Measurements from ENCODE around the gene CHD5. TPM values are rescaled to one million over a fixed set of nuclear protein-coding genes. Genes with fewer than 3 reads are reported as not detected.

CHD5 gene
- total RNA-seq, 1 experiment from 2014 or later, result 0.08 TPM

- DNase-seq (ENCODE audit: low read depth, low spot score), result no peak
- in situ Hi-C loops (cut with HindIII; ENCODE audit: low pct_unique_long_range_greater_than_20kb, low sequenced_read_pairs), result no loop called here
These were observed 51.6 kb downstream of the CHD5 start for GRCh38 chr1:6128276-6129081.

GRCh38 chr1:6127587-6128163 lies 52.4 kb downstream of the CHD5 start:
- in situ Hi-C loops (cut with HindIII; ENCODE audit: low pct_unique_long_range_greater_than_20kb, low sequenced_read_pairs), result no loop called here
- DNase-seq (ENCODE audit: low read depth, low spot score), result peak; percentile 48

GRCh38 chr1:6126521-6127067 lies 53.5 kb downstream of the CHD5 start:
- no peak for DNase-seq (ENCODE audit: low read depth, low spot score)
- in situ Hi-C loops (cut with HindIII; ENCODE audit: low pct_unique_long_range_greater_than_20kb, low sequenced_read_pairs), result no loop called here

GRCh38 chr1:6126028-6126427 lies 54.1 kb downstream of the CHD5 start:
- in situ Hi-C loops (cut with HindIII; ENCODE audit: low pct_unique_long_range_greater_than_20kb, low sequenced_read_pairs), result no loop called here

GRCh38 chr1:6125366-6125765 lies 54.8 kb downstream of the CHD5 start:
- in situ Hi-C loops (cut with HindIII; ENCODE audit: low pct_unique_long_range_greater_than_20kb, low sequenced_read_pairs), result no loop called here
- DNase-seq (ENCODE audit: low read depth, low spot score), result no peak

More at GRCh38 chr1:6126028-6126427, 54.1 kb downstream of the CHD5 start:
- no peak for DNase-seq (ENCODE audit: low read depth, low spot score)

- in situ Hi-C loops (cut with HindIII; ENCODE audit: low pct_unique_long_range_greater_than_20kb, low sequenced_read_pairs), result no loop called here
- DNase-seq (ENCODE audit: low read depth, low spot score), result no peak
These were observed 55.3 kb downstream of the CHD5 start for GRCh38 chr1:6124746-6125365.

- no peak for DNase-seq (ENCODE audit: low read depth, low spot score)
- in situ Hi-C loops (cut with HindIII; ENCODE audit: low pct_unique_long_range_greater_than_20kb, low sequenced_read_pairs), result no loop called here
These were observed 55.8 kb downstream of the CHD5 start for GRCh38 chr1:6124341-6124740.

- in situ Hi-C loops (cut with HindIII; ENCODE audit: low pct_unique_long_range_greater_than_20kb, low sequenced_read_pairs), result no loop called here
- no peak for DNase-seq (ENCODE audit: low read depth, low spot score)
These were observed 56.3 kb downstream of the CHD5 start for GRCh38 chr1:6123816-6124215.

- DNase-seq (ENCODE audit: low read depth, low spot score), result no peak
- in situ Hi-C loops (cut with HindIII; ENCODE audit: low pct_unique_long_range_greater_than_20kb, low sequenced_read_pairs), result no loop called here
These were observed 57.0 kb downstream of the CHD5 start for GRCh38 chr1:6123083-6123482.

GRCh38 chr1:6121651-6122370 lies 58.3 kb downstream of the CHD5 start:
- no peak for DNase-seq (ENCODE audit: low read depth, low spot score)
- in situ Hi-C loops (cut with HindIII; ENCODE audit: low pct_unique_long_range_greater_than_20kb, low sequenced_read_pairs), result no loop called here

- no peak for DNase-seq (ENCODE audit: low read depth, low spot score)
- in situ Hi-C loops (cut with HindIII; ENCODE audit: low pct_unique_long_range_greater_than_20kb, low sequenced_read_pairs), result no loop called here
These were observed 59.1 kb downstream of the CHD5 start for GRCh38 chr1:6121021-6121421.

GRCh38 chr1:6118415-6118814 lies 61.7 kb downstream of the CHD5 start:
- in situ Hi-C loops (cut with HindIII; ENCODE audit: low pct_unique_long_range_greater_than_20kb, low sequenced_read_pairs), result no loop called here
- DNase-seq (ENCODE audit: low read depth, low spot score), result no peak

- in situ Hi-C loops (cut with HindIII; ENCODE audit: low pct_unique_long_range_greater_than_20kb, low sequenced_read_pairs), result no loop called here
- no peak for DNase-seq (ENCODE audit: low read depth, low spot score)
These were observed 62.5 kb downstream of the CHD5 start for GRCh38 chr1:6117624-6118023.

GRCh38 chr1:6117064-6117463 lies 63.1 kb downstream of the CHD5 start:
- in situ Hi-C loops (cut with HindIII; ENCODE audit: low pct_unique_long_range_greater_than_20kb, low sequenced_read_pairs), result no loop called here
- no peak for DNase-seq (ENCODE audit: low read depth, low spot score)

GRCh38 chr1:6116137-6116536 lies 64.0 kb downstream of the CHD5 start:
- in situ Hi-C loops (cut with HindIII; ENCODE audit: low pct_unique_long_range_greater_than_20kb, low sequenced_read_pairs), result no loop called here
- no peak for DNase-seq (ENCODE audit: low read depth, low spot score)

- DNase-seq (ENCODE audit: low read depth, low spot score), result no peak
- in situ Hi-C loops (cut with HindIII; ENCODE audit: low pct_unique_long_range_greater_than_20kb, low sequenced_read_pairs), result no loop called here
These were observed 66.4 kb downstream of the CHD5 start for GRCh38 chr1:6113745-6114144.

- DNase-seq (ENCODE audit: low read depth, low spot score), result no peak
- in situ Hi-C loops (cut with HindIII; ENCODE audit: low pct_unique_long_range_greater_than_20kb, low sequenced_read_pairs), result no loop called here
These were observed 67.0 kb downstream of the CHD5 start for GRCh38 chr1:6113116-6113515.

GRCh38 chr1:6112690-6113005 lies 67.5 kb downstream of the CHD5 start:
- in situ Hi-C loops (cut with HindIII; ENCODE audit: low pct_unique_long_range_greater_than_20kb, low sequenced_read_pairs), result no loop called here
- no peak for DNase-seq (ENCODE audit: low read depth, low spot score)
